Stimulated activated naive CD8-positive, alpha-beta T cell treated with anti-CD3 and anti-CD28 coated beads, Interleukin-15, Interleukin-2, amounts not matched to agents 100 ng/mL and 50 ng/mL, for 24 hours (primary cell): ENCODE data around the gene FUT8.
"Not testable (repeated sequence)": the region's sequence is repeated elsewhere in the genome, so short reads cannot be mapped to it uniquely, and the experiment has no call there.

Experiments
- H3K27ac Mint-ChIP-seq: one replicate; pipeline ENCODE4 v1.8.0; 2021; ENCODE audit warnings: mild to moderate bottlenecking, mixed read lengths
- H3K27me3 Mint-ChIP-seq: one replicate; pipeline ENCODE4 v1.8.0; 2021; ENCODE audit warnings: mixed read lengths
- H3K36me3 Mint-ChIP-seq: one replicate; pipeline ENCODE4 v1.8.0; 2021; ENCODE audit warnings: low read depth, mixed read lengths
- H3K4me1 Mint-ChIP-seq: one replicate; pipeline ENCODE4 v1.8.0; 2021; ENCODE audit warnings: low read depth, mixed read lengths
- H3K4me3 Mint-ChIP-seq: one replicate; pipeline ENCODE4 v1.8.0; 2021; ENCODE audit warnings: mild to moderate bottlenecking, mixed read lengths
- H3K9me3 Mint-ChIP-seq: one replicate; pipeline ENCODE4 v1.8.0; 2021; ENCODE audit warnings: mixed read lengths

Gene FUT8

DNA sequence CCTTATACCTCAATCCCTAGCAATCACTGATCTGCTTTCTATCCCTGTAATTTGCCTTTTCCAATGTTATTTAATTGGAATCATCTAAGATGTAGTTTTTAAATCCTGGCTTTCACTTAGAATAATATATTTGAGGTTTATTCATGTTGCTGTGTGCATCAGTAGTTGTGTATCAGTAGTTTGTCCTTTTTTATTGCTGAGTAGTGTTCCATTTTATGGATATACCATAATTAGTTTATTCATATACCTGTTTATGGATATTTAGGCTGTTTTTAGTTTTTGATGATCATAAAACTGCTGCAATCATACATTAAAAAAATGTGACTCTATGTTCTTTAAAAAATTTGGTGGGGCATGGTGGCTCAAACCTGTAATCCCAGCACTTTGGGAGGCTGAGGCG, 43.7 kb downstream of the FUT8 start:
- Mint-ChIP-seq H3K4me1 (peaks cover 47% of the 10 kb centered on the region), H3K27ac (no peak overlapping the region)

GRCh38 chr14:65461730-65462129, 49.2 kb downstream of the FUT8 start:
- Mint-ChIP-seq H3K27me3 (no peaks in the 10 kb centered on the region), H3K27ac (peak overlapping the region; percentile 78), H3K36me3 (peaks cover 77% of the 10 kb centered on the region), H3K9me3 (no peaks in the 10 kb centered on the region), H3K4me1 (peaks cover 60% of the 10 kb centered on the region), H3K4me3 (peak overlapping the region; percentile 44)

More for the DNA sequence above, 43.7 kb downstream of the FUT8 start:
- peaks cover 13% of the 10 kb centered on the region for H3K9me3 Mint-ChIP-seq
- H3K36me3 Mint-ChIP-seq = peaks cover 81% of the 10 kb centered on the region
- no peak overlapping the region for H3K4me3 Mint-ChIP-seq
- no peaks in the 10 kb centered on the region for H3K27me3 Mint-ChIP-seq

- Mint-ChIP-seq H3K4me3 (peak overlapping the region; percentile 44), H3K4me1 (peaks cover 56% of the 10 kb centered on the region)
These were observed 49.9 kb downstream of the FUT8 start for GRCh38 chr14:65462411-65462810.

DNA sequence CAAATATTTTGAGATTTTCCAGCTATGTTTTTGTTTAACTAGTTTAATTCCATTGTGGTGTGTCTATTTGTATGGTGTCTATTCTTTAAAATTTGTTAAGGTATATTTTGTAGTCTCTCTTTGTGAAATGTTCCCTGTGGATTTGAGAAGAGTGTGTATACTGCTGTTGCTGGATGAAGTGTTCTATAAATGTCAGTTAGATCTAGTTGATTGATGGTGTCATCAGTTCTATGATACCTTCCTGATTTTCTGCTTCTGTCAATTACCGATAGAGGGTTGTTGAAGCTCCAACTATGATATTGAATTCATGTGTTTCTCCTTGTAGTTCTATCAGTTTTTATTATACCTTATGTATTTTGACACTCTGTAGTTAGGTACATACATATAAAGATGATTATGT, 53.1 kb downstream of the FUT8 start:
- Mint-ChIP-seq H3K4me1 (peaks cover 61% of the 10 kb centered on the region), H3K36me3 (peaks cover 65% of the 10 kb centered on the region), H3K27me3 (no peaks in the 10 kb centered on the region), H3K27ac (no peak overlapping the region), H3K9me3 (no peaks in the 10 kb centered on the region), H3K4me3 (no peak overlapping the region)

More at GRCh38 chr14:65462411-65462810, 49.9 kb downstream of the FUT8 start:
- peak overlapping the region; percentile 78 for H3K27ac Mint-ChIP-seq
- H3K36me3 Mint-ChIP-seq = peaks cover 70% of the 10 kb centered on the region
- no peaks in the 10 kb centered on the region for H3K27me3 Mint-ChIP-seq
- no peaks in the 10 kb centered on the region for H3K9me3 Mint-ChIP-seq

DNA sequence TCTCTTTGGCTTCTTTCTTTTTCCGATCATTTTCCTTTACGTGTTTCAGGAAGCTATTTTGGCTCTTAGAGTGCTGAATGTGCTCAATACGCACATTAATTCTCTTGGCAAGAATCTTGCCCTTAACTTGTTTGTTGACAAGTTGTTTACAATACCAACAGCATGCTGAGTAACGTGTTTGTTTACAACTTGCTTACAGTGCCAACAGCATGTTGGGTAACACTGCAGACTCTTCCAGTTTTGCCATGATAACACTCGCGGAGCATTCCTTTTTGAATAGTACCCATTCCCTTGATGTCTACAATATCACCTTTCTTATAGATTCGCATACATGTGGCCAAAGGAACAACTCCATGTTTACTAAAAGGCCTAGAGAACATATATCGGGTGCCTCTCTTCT, 55.4 kb downstream of the FUT8 start:
- Mint-ChIP-seq H3K36me3 (peaks cover 54% of the 10 kb centered on the region), H3K4me1 (peaks cover 52% of the 10 kb centered on the region)
- H3K27me3 Mint-ChIP-seq, H3K4me3 Mint-ChIP-seq, H3K9me3 Mint-ChIP-seq, H3K27ac Mint-ChIP-seq: not testable (repeated sequence)

DNA sequence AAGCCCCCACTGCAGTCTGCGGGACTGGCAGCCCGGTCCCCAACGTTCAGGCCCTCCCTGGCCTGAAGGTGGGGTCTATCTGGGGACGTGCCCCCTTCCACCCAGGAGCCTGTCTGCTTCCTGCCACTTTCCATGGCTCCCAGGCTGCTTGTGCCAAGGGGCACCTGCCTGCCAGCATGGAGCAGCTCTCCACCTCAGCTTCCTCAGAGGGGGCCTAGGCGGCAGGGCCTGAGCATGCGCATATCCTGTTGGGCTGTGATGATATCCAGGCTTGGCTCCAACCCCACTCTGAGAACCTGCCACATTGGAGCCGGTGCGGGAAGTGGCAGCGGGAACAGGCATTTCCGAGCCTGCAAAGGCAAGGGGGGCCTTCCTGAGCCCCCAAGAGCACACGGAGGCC, 57.4 kb downstream of the FUT8 start:
- H3K4me1 Mint-ChIP-seq = peaks cover 39% of the 10 kb centered on the region
- peaks cover 46% of the 10 kb centered on the region for H3K36me3 Mint-ChIP-seq
- H3K27me3 Mint-ChIP-seq = no peaks in the 10 kb centered on the region
- H3K9me3 Mint-ChIP-seq = no peaks in the 10 kb centered on the region
- H3K4me3 Mint-ChIP-seq = no peak overlapping the region
- H3K27ac Mint-ChIP-seq = no peak overlapping the region

DNA sequence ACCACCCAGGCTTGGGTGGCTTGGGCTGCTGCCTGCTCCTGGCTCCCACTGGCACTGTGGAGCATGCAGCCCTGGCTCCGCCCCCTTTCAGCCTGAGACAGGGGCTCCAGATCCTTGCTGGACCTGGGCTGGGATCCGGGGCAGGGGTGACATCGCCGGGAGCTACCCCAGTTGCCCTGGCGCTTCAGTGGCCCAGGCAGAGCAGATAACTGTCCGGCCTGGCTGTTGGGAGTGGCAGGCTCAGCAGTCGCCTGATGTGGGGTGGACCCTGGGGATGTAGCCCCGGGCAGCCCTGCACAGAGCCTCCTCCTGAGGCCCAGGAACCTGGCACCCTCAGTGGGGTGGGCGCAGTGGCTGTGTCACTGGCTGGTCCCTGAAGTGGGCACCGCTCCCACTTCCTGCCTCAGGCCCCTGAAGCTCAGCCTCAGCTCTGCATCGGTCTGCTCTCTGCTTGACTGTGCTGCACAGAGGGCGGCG, 57.9 kb downstream of the FUT8 start:
- Mint-ChIP-seq H3K36me3 (peaks cover 43% of the 10 kb centered on the region), H3K9me3 (no peaks in the 10 kb centered on the region), H3K27me3 (no peaks in the 10 kb centered on the region), H3K4me1 (peaks cover 42% of the 10 kb centered on the region), H3K4me3 (no peak overlapping the region), H3K27ac (no peak overlapping the region)

DNA sequence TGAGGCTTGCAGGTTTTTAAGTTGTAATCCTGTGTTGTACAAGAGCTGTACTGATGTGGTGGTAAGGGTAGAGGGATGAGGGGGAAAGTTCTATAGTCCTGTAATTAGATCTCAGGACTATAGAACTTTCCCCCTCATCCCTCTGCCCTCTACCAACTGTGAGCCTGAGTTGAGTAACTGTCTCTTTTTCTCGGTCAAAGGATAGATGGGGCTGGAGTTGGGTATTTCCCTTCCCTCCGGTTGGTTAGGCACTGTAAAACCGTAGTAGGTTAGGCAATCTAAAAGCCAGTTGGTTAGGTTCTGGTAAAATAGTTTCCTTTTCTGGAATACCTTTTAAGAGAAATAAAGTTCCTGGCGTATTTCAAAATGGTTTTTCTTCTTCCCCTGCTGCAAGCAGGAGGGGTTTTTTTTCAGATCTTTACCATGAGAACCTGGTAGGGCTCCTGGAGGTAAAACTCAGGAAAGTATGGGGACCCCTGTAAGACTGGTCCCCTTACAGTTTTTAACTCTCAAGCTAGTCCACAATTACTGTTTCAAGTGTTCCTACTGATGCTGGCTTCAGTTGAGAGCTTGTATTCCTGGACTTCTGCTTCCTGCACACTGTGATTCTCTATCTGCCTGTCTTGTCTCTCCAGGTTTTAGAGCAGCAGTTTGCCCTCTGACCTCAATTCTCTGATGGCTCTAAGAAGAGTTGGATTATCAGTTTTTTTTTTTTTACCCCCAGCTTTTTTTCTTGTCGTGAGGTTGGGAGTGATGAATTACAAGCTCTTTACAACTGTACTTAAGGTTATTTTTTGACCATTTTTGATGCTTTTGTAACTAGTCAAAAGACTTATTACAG, 58.7 kb downstream of the FUT8 start:
- Mint-ChIP-seq H3K4me1 (peaks cover 46% of the 10 kb centered on the region), H3K4me3 (no peak overlapping the region), H3K27ac (peak overlapping the region; percentile 21), H3K27me3 (no peaks in the 10 kb centered on the region), H3K9me3 (no peaks in the 10 kb centered on the region), H3K36me3 (peaks cover 39% of the 10 kb centered on the region)

- peak overlapping the region; percentile 1 for H3K27ac Mint-ChIP-seq
- H3K4me3 Mint-ChIP-seq = no peak overlapping the region
- H3K36me3 Mint-ChIP-seq = peaks cover 39% of the 10 kb centered on the region
- H3K4me1 Mint-ChIP-seq = peaks cover 55% of the 10 kb centered on the region
- no peaks in the 10 kb centered on the region for H3K27me3 Mint-ChIP-seq
- no peaks in the 10 kb centered on the region for H3K9me3 Mint-ChIP-seq
These were observed 59.7 kb downstream of the FUT8 start for GRCh38 chr14:65472189-65472588.

- H3K9me3 Mint-ChIP-seq = no peaks in the 10 kb centered on the region
- H3K4me3 Mint-ChIP-seq = no peak overlapping the region
- H3K36me3 Mint-ChIP-seq = peaks cover 43% of the 10 kb centered on the region
- H3K27ac Mint-ChIP-seq = peak overlapping the region; percentile 59
- no peaks in the 10 kb centered on the region for H3K27me3 Mint-ChIP-seq
- H3K4me1 Mint-ChIP-seq = peaks cover 71% of the 10 kb centered on the region
These were observed 63.9 kb downstream of the FUT8 start for GRCh38 chr14:65476273-65476941.

DNA sequence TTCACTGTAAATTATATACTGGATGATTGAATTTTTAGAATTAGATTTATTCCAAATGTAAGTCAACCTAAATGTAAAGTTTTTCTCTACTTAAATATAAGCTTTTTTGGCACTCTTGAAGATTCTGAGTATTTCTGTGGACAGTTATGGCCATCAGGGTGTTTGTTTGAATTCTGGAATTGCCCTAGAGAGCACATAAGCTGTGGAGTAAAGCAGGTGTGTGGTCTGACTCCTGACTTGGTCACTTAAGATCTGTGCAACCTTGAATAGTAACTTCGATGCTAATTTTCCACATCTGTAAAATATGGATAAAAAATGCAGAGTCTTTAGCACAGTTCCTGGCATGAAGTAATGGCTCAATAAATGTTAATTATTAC, 64.4 kb downstream of the FUT8 start:
- no peaks in the 10 kb centered on the region for H3K9me3 Mint-ChIP-seq
- peaks cover 71% of the 10 kb centered on the region for H3K4me1 Mint-ChIP-seq
- H3K4me3 Mint-ChIP-seq = no peak overlapping the region
- H3K36me3 Mint-ChIP-seq = peaks cover 43% of the 10 kb centered on the region
- no peak overlapping the region for H3K27ac Mint-ChIP-seq
- no peaks in the 10 kb centered on the region for H3K27me3 Mint-ChIP-seq

DNA sequence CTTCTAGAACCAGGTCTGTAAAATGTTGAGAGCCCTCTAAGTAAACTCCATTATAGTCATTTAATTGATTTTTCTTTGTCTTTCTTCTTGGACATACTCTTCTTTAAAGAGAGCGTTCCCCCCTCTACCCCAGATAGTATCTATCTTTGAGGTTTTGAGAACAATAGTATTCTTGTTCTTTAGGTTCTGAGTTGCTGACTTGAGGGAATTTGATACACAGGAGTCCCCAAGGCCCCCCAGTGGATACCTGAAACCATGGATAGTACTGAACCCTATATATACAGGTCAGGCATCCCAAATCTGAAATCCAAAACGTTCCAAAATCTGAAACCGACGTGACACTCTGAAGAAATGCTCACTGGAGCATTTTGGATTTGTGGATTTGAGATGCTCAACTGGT, 65.5 kb downstream of the FUT8 start:
- Mint-ChIP-seq H3K4me1 (peaks cover 80% of the 10 kb centered on the region), H3K36me3 (peaks cover 45% of the 10 kb centered on the region)

GRCh38 chr14:65478596-65478995, 66.1 kb downstream of the FUT8 start:
- Mint-ChIP-seq H3K36me3 (peaks cover 49% of the 10 kb centered on the region), H3K27ac (peak overlapping the region; percentile 52), H3K27me3 (no peaks in the 10 kb centered on the region), H3K9me3 (no peaks in the 10 kb centered on the region), H3K4me1 (peaks cover 84% of the 10 kb centered on the region), H3K4me3 (no peak overlapping the region)

More for the DNA sequence above, 65.5 kb downstream of the FUT8 start:
- Mint-ChIP-seq H3K9me3 (no peaks in the 10 kb centered on the region), H3K27ac (no peak overlapping the region), H3K4me3 (no peak overlapping the region), H3K27me3 (no peaks in the 10 kb centered on the region)

GRCh38 chr14:65479386-65479785, 66.9 kb downstream of the FUT8 start:
- H3K27ac Mint-ChIP-seq = no peak overlapping the region
- no peaks in the 10 kb centered on the region for H3K27me3 Mint-ChIP-seq
- peaks cover 89% of the 10 kb centered on the region for H3K4me1 Mint-ChIP-seq
- no peaks in the 10 kb centered on the region for H3K9me3 Mint-ChIP-seq
- no peak overlapping the region for H3K4me3 Mint-ChIP-seq
- peaks cover 49% of the 10 kb centered on the region for H3K36me3 Mint-ChIP-seq

- Mint-ChIP-seq H3K4me3 (no peak overlapping the region), H3K27me3 (no peaks in the 10 kb centered on the region), H3K27ac (no peak overlapping the region), H3K9me3 (no peaks in the 10 kb centered on the region), H3K36me3 (peaks cover 50% of the 10 kb centered on the region), H3K4me1 (peaks cover 69% of the 10 kb centered on the region)
These were observed 70.4 kb downstream of the FUT8 start for GRCh38 chr14:65482757-65483438.
